H1 (cell line): Measurements from ENCODE around the gene FBXW2. TPM values are rescaled to one million over a fixed set of nuclear protein-coding genes. Genes with fewer than 3 reads are reported as not detected.

Experiments used
- CTCF ChIA-PET: fragments of 300-600 bp; sonication (Branson Sonifier 250); formaldehyde crosslinking; loops from one replicate; lab custom pipeline; 2021; ENCODE audit not compliant: partially characterized antibody; lab: Charles Lee
- POLR2A ChIA-PET: fragments of 300-600 bp; sonication (Branson Sonifier 250); formaldehyde crosslinking; loops from one replicate; lab custom pipeline; 2021; ENCODE audit warnings: inconsistent platforms; ENCODE audit not compliant: partially characterized antibody; lab: Charles Lee
- DNase-seq, 2 experiments: peaks; one replicate each; pipeline versions ENCODE4 v3.0.0 to v3.0.0-alpha.2; 2010 to 2022; ENCODE audit warnings: low spot score in 2 of 2, low read depth in 1 of 2, mixed read lengths in 1 of 2
- FAIRE-seq: peaks from 2 replicates; lab custom pipeline; 2011; peaks lifted over from hg19 to GRCh38; lab: Jason Lieb, UNC
- H2AFZ ChIP-seq: 2 replicates; pipeline ENCODE4 v1.8.1; 2012; ENCODE audit warnings: low read length, inconsistent platforms
- H2AK5ac ChIP-seq: 2 replicates; pipeline ENCODE4 v1.6.1; 2013; ENCODE audit warnings: low read depth, low read length
- H2BK120ac ChIP-seq: replicated peaks from 2 replicates; pipeline ENCODE3; 2013; ENCODE audit warnings: low read depth, low read length, inconsistent platforms
- H2BK12ac ChIP-seq: 2 replicates; pipeline ENCODE4 v1.6.1; 2013; ENCODE audit warnings: low read depth, low read length
- H2BK15ac ChIP-seq: 2 replicates; pipeline ENCODE4 v1.6.1; 2013; ENCODE audit warnings: low read length
- H2BK20ac ChIP-seq: 2 replicates; pipeline ENCODE4 v1.6.1; 2013; ENCODE audit warnings: low read length
- H2BK5ac ChIP-seq: 2 replicates; pipeline ENCODE4 v1.6.1; 2013; ENCODE audit warnings: low read depth, low read length
- H3K14ac ChIP-seq: 2 replicates; pipeline ENCODE4 v1.6.1; 2013; ENCODE audit warnings: inconsistent platforms; ENCODE audit not compliant: insufficient read length
- H3K18ac ChIP-seq: 2 replicates; pipeline ENCODE4 v1.6.1; 2013; ENCODE audit warnings: low read length; ENCODE audit errors: extremely low read depth
- H3K23ac ChIP-seq: 2 replicates; pipeline ENCODE4 v1.6.1; 2013; ENCODE audit warnings: inconsistent platforms; ENCODE audit not compliant: insufficient read length
- H3K23me2 ChIP-seq: 2 replicates; pipeline ENCODE4 v1.6.1; 2013; ENCODE audit warnings: low read depth, low read length
- H3K27ac ChIP-seq: 2 replicates; pipeline ENCODE4 v1.6.1; 2011; ENCODE audit warnings: low read depth, low read length, inconsistent platforms
- H3K27me3 ChIP-seq, 4 experiments: replicated peaks in 1 of 4; 1 replicate in 1 of 4; 2 replicates in 3 of 4; pipeline versions ENCODE4 v1.6.1 to v1.8.1; 2011 to 2013; ENCODE audit warnings: low read length in 3 of 4, mild to moderate bottlenecking in 3 of 4, inconsistent platforms in 2 of 4, mixed read lengths in 2 of 4, moderate library complexity in 1 of 4; ENCODE audit not compliant: control insufficient read depth in 3 of 4, insufficient read depth in 3 of 4; ENCODE audit errors: extremely low read depth in 1 of 4
- H3K36me3 ChIP-seq, 4 experiments: 2 replicates each; pipeline versions ENCODE4 v1.6.1 to v1.8.1; 2011 to 2013; ENCODE audit warnings: mild to moderate bottlenecking in 4 of 4, low read length in 3 of 4, moderate library complexity in 2 of 4, control low read depth in 1 of 4, inconsistent platforms in 1 of 4; ENCODE audit not compliant: insufficient read depth in 4 of 4, control insufficient read depth in 2 of 4
- H3K4ac ChIP-seq: replicated peaks from 2 replicates; pipeline ENCODE3; 2013; ENCODE audit warnings: low read length, low read depth, mixed read lengths, inconsistent platforms; ENCODE audit not compliant: insufficient read length
- H3K4me1 ChIP-seq, 4 experiments: replicated peaks in 1 of 4; 1 replicate in 1 of 4; 2 replicates in 3 of 4; pipeline versions ENCODE4 v1.6.1 to v1.8.1; 2011 to 2013; ENCODE audit warnings: low read length in 3 of 4, inconsistent platforms in 2 of 4, mixed read lengths in 1 of 4; ENCODE audit not compliant: insufficient read depth in 4 of 4, control insufficient read depth in 3 of 4
- H3K4me2 ChIP-seq, 2 experiments: 2 replicates each; pipeline versions ENCODE4 v1.6.1 to v1.8.1; 2011 to 2013; ENCODE audit warnings: low read depth in 2 of 2, low read length in 2 of 2, control low read depth in 1 of 2, inconsistent platforms in 1 of 2, mild to moderate bottlenecking in 1 of 2; ENCODE audit not compliant: insufficient read depth in 1 of 2
- H3K4me3 ChIP-seq, 4 experiments: fragments of 200-600, 300-600 bp in 1 of 4; sonication (generic), shearing (Covaris generic), sonication (Bioruptor Twin) in 1 of 4; 2 replicates each; pipeline versions ENCODE4 v1.5.1 to v1.8.1; 2011 to 2016; ENCODE audit warnings: low read length in 4 of 4, low read depth in 3 of 4, control low read depth in 2 of 4, inconsistent platforms in 2 of 4, mild to moderate bottlenecking in 2 of 4, mixed read lengths in 1 of 4, moderate library complexity in 1 of 4; ENCODE audit not compliant: insufficient read depth in 2 of 4; ENCODE audit errors: extremely low read depth in 1 of 4
- H3K56ac ChIP-seq: replicated peaks from 2 replicates; pipeline ENCODE3; 2013; ENCODE audit warnings: low read depth, mild to moderate bottlenecking, mixed read lengths, low read length, inconsistent platforms; ENCODE audit not compliant: insufficient read length
- H3K79me1 ChIP-seq: 2 replicates; pipeline ENCODE4 v1.6.1; 2013; ENCODE audit warnings: low read depth, low read length, control low read depth
- H3K79me2 ChIP-seq, 2 experiments: 2 replicates each; pipeline versions ENCODE4 v1.6.1 to v1.8.1; 2012 to 2013; ENCODE audit warnings: low read length in 2 of 2, mild to moderate bottlenecking in 2 of 2, inconsistent platforms in 1 of 2; ENCODE audit not compliant: insufficient read depth in 2 of 2, control insufficient read depth in 1 of 2
- H3K9ac ChIP-seq, 4 experiments: replicated peaks in 1 of 4; 1 replicate in 1 of 4; 2 replicates in 3 of 4; pipeline versions ENCODE4 v1.6.1 to v1.8.1; 2011 to 2013; ENCODE audit warnings: low read depth in 3 of 4, low read length in 3 of 4, control low read depth in 2 of 4, mild to moderate bottlenecking in 2 of 4, moderate library complexity in 2 of 4, inconsistent platforms in 1 of 4; ENCODE audit errors: extremely low read depth in 1 of 4
- H3K9me3 ChIP-seq, 2 experiments: 2 replicates each; pipeline versions ENCODE4 v1.6.1 to v1.8.1; 2012 to 2013; ENCODE audit warnings: mild to moderate bottlenecking in 2 of 2, moderate library complexity in 2 of 2, control low read depth in 1 of 2, inconsistent platforms in 1 of 2, low read depth in 1 of 2, low read length in 1 of 2, mixed read lengths in 1 of 2; ENCODE audit not compliant: insufficient read depth in 2 of 2
- H4K20me1 ChIP-seq, 2 experiments: replicated peaks in 1 of 2; 2 replicates each; pipeline versions ENCODE3 to v1.8.1; 2011 to 2013; ENCODE audit warnings: inconsistent platforms in 2 of 2, low read length in 2 of 2, mild to moderate bottlenecking in 1 of 2; ENCODE audit not compliant: insufficient read depth in 2 of 2, control insufficient read depth in 1 of 2
- H4K5ac ChIP-seq: 2 replicates; pipeline ENCODE4 v1.6.1; 2013; ENCODE audit warnings: low read length, low read depth, mixed read lengths, inconsistent platforms; ENCODE audit not compliant: insufficient read length
- H4K8ac ChIP-seq: 2 replicates; pipeline ENCODE4 v1.8.0; 2013; ENCODE audit warnings: mild to moderate bottlenecking, moderate library complexity, low read length, inconsistent platforms; ENCODE audit not compliant: insufficient read depth; ENCODE audit errors: extremely low read depth
- H4K91ac ChIP-seq: replicated peaks from 2 replicates; pipeline ENCODE3; 2013; ENCODE audit warnings: low read length, mixed read lengths, inconsistent platforms; ENCODE audit not compliant: insufficient read length
- CBX5 ChIP-seq: fragments of 300-800, 300-1000 bp; sonication (generic); IDR thresholded peaks from 2 replicates; pipeline ENCODE4 v1.7.1; 2016; ENCODE audit warnings: antibody characterized with exemption, low read length, low read depth
- JUN ChIP-seq: IDR thresholded peaks from 2 replicates; pipeline ENCODE4 v1.6.1; 2011; ENCODE audit warnings: low read depth, mild to moderate bottlenecking, improper control_type of control experiment, low read length
- KDM1A ChIP-seq: fragments of 200-600, 300-600 bp; sonication (generic); IDR thresholded peaks from 2 replicates; pipeline ENCODE4 v1.7.1; 2016; ENCODE audit warnings: mild to moderate bottlenecking, low read length, borderline replicate concordance
- PHF8 ChIP-seq: fragments of 200-600 bp; sonication (generic); conservative IDR thresholded peaks from 2 replicates; pipeline ENCODE4 v1.7.1; 2012; ENCODE audit warnings: low read depth, mild to moderate bottlenecking, inconsistent platforms, low read length, moderate library complexity
- RXRA ChIP-seq: IDR thresholded peaks from 2 replicates; pipeline ENCODE4 v1.6.1; 2011; ENCODE audit warnings: low read depth, mild to moderate bottlenecking, low read length, moderate library complexity; ENCODE audit not compliant: insufficient read depth
- TCF12 ChIP-seq: IDR thresholded peaks from 2 replicates; pipeline ENCODE4 v1.6.1; 2011; ENCODE audit warnings: low read depth, mild to moderate bottlenecking, low read length
- polyA plus RNA-seq, 7 experiments: library from polyadenylated mRNA; depleted of rRNA in 3 of 7; stranded (reverse) in 5 of 7; unstranded in 2 of 7; fragments of >200 nt in 5 of 7; fragments of 200-250 nt in 2 of 7; gene quantifications; 1 replicate in 5 of 7; 2 replicates in 1 of 7; 4 replicates in 1 of 7; pipeline versions ENCODE4 v1.2.1 to v1.2.3, GENCODE V29; 2011 to 2013; ENCODE audit warnings: missing spikeins in 2 of 7, mixed read lengths in 2 of 7
- total RNA-seq: library from RNA; stranded (reverse); fragmentation: NEBNext Ultra II Directional; extraction: Animal tissue kit (Norgen Biotek cat#: 25700); gene quantifications from 2 replicates; pipeline ENCODE4 v1.2.1, GENCODE V29; 2021

The FBXW2 gene
- total and polyA plus RNA-seq, 2 of the 8 experiments (the other 6 are each of a cell fraction or from before 2014, with no cell fraction given) = 19.2 to 65.3 TPM

GRCh38 chr9:120779227-120779626 is 14.0 kb downstream of the FBXW2 start:
- Histone ChIP-seq H3K4ac (no peak overlapping the region), H3K23me2 (no peaks in the 10 kb centered on the region), H4K91ac (no peak overlapping the region), H3K23ac (no peak overlapping the region), H2AK5ac (no peak overlapping the region), H4K8ac (no peak overlapping the region), H4K5ac (no peak overlapping the region), H3K4me1 (no peaks in the 10 kb centered on the region), H2BK20ac (no peak overlapping the region), H3K4me2 (no peak overlapping the region), H3K18ac (no peak overlapping the region), H3K9ac (no peak overlapping the region), H2BK15ac (no peak overlapping the region), H2BK5ac (no peak overlapping the region), H3K79me2 (peaks cover 0 to 29% of the 10 kb centered on the region in 2 experiments; a peak in 2 of 4 replicates), H3K14ac (no peak overlapping the region), H3K9me3 (no peaks in the 10 kb centered on the region), H2BK12ac (no peak overlapping the region), H3K4me3 (no peak overlapping the region), H2AFZ (no peak overlapping the region), H2BK120ac (no peak overlapping the region), H3K56ac (no peak overlapping the region), H3K27ac (no peak overlapping the region), H4K20me1 (no peaks in the 10 kb centered on the region), H3K27me3 (no peaks in the 10 kb centered on the region), H3K79me1 (peaks cover 9% of the 10 kb centered on the region), H3K36me3 (peaks cover 4 to 44% (median 15%) of the 10 kb centered on the region in 4 experiments; a peak in 7 of 8 replicates)
- ChIA-PET POLR2A (interaction anchor here (0.7 to 3.9 kb wide), 4 partner anchors 8 to 83 kb away, joined by 3 to 18 read pairs (median 5); partner anchors contain the start of gene FBXW2), CTCF (interaction anchor here (1.4 kb wide), 1 partner anchor 157 kb away, joined by 3 read pairs; no protein-coding TSS in a partner anchor)
- no peak for FAIRE-seq
- no peak for DNase-seq
- no peak for TF ChIP-seq PHF8
- TF ChIP-seq TCF12 = no peak
- no peak for TF ChIP-seq KDM1A
- no peak for TF ChIP-seq CBX5
- no peak for TF ChIP-seq RXRA
- no peak for TF ChIP-seq JUN
